HepG2 (cell line): ENCODE measurements around the gene NYAP1. TPM values are rescaled to one million over a fixed set of nuclear protein-coding genes. Genes with fewer than 3 reads are reported as not detected.

Experiments
- DNMT3B ChIP-seq: conservative IDR thresholded peaks from 2 replicates; pipeline ENCODE4 v1.6.1; 2016; ENCODE audit warnings: missing biosample characterization, control low read depth
- GABPB1 ChIP-seq: IDR thresholded peaks from 2 replicates; pipeline ENCODE4 v1.6.1; 2016; ENCODE audit warnings: mild to moderate bottlenecking, missing genetic modification reagents, moderate library complexity, missing compliant biosample characterization
- HES4 ChIP-seq: sonication (generic); formaldehyde crosslinking; IDR thresholded peaks from 2 replicates; pipeline ENCODE4 v1.9.0; 2021; ENCODE audit warnings: mild to moderate bottlenecking, missing genetic modification reagents, borderline replicate concordance
- HNF1B ChIP-seq: sonication (generic); formaldehyde crosslinking; IDR thresholded peaks from 2 replicates; pipeline ENCODE4 v1.5.1; 2020; ENCODE audit warnings: mild to moderate bottlenecking, moderate library complexity, missing genetic modification reagents
- KLF15 ChIP-seq: sonication (generic); formaldehyde crosslinking; IDR thresholded peaks from 2 replicates; pipeline ENCODE4 v1.8.1; 2023; ENCODE audit warnings: borderline replicate concordance, mild to moderate bottlenecking, inconsistent platforms, missing genetic modification reagents, mixed read lengths
- NRL ChIP-seq: sonication (generic); formaldehyde crosslinking; IDR thresholded peaks from 2 replicates; pipeline ENCODE4 v1.5.0; 2020; ENCODE audit warnings: missing genetic modification reagents, mild to moderate bottlenecking, moderate library complexity, borderline replicate concordance
- PCBP1 ChIP-seq: fragments of 200-400 bp; formaldehyde crosslinking; IDR thresholded peaks from 2 replicates; pipeline ENCODE4 v1.6.1; 2017; ENCODE audit warnings: mild to moderate bottlenecking, low read depth, low read length, borderline replicate concordance
- SATB2 ChIP-seq: sonication (generic); formaldehyde crosslinking; IDR thresholded peaks from 2 replicates; pipeline ENCODE4 v1.5.0; 2020; ENCODE audit warnings: missing genetic modification reagents
- THAP8 ChIP-seq: sonication (generic); formaldehyde crosslinking; IDR thresholded peaks from 2 replicates; pipeline ENCODE4 v1.5.1; 2020; ENCODE audit warnings: missing genetic modification reagents, mild to moderate bottlenecking, borderline replicate concordance
- ZBTB26 ChIP-seq: IDR thresholded peaks from 2 replicates; pipeline ENCODE4 v1.6.1; 2016; ENCODE audit warnings: missing compliant biosample characterization, missing genetic modification reagents, borderline replicate concordance
- ZNF24 ChIP-seq: fragments of 450-650 bp; IDR thresholded peaks from 2 replicates; pipeline ENCODE4 v1.6.1; 2017; ENCODE audit warnings: antibody characterized with exemption, mild to moderate bottlenecking
- ZNF549 ChIP-seq: sonication (generic); formaldehyde crosslinking; IDR thresholded peaks from 2 replicates; pipeline ENCODE4 v1.5.0; 2020; ENCODE audit warnings: missing genetic modification reagents
- ZSCAN12 ChIP-seq: sonication (generic); formaldehyde crosslinking; IDR thresholded peaks from 2 replicates; pipeline ENCODE4 v1.9.0; 2021; ENCODE audit warnings: mild to moderate bottlenecking, missing genetic modification reagents
- ZSCAN22 ChIP-seq: sonication (generic); formaldehyde crosslinking; IDR thresholded peaks from 2 replicates; pipeline ENCODE4 v1.4.0; 2020; ENCODE audit warnings: mild to moderate bottlenecking, missing genetic modification reagents
- polyA plus RNA-seq, 8 experiments: library from polyadenylated mRNA; depleted of rRNA in 3 of 8; stranded (reverse) in 7 of 8; unstranded in 1 of 8; fragments of >200 nt; fragmentation: Illumina TruSeq in 4 of 8; extraction: Trizol in 4 of 8; gene quantifications; 2 replicates each; pipeline versions ENCODE4 v1.2.1 to v1.2.3, GENCODE V29; 2011 to 2016; ENCODE audit warnings: low read depth in 4 of 8, missing spikeins in 1 of 8, mixed read lengths in 1 of 8; ENCODE audit not compliant: insufficient read depth in 1 of 8
- total RNA-seq, 5 experiments: library from RNA; depleted of rRNA; stranded (reverse); fragments of >200 nt; fragmentation: Illumina TruSeq; extraction: Trizol; gene quantifications; 2 replicates each; pipeline ENCODE4 v1.2.3, GENCODE V29; 2016; ENCODE audit warnings: low read depth in 1 of 5
- TF ChIP-seq, protein P1 (sequence below): sonication (generic); formaldehyde crosslinking; IDR thresholded peaks from 2 replicates; pipeline ENCODE4 v1.5.0; 2020; ENCODE audit warnings: missing genetic modification reagents
- TF ChIP-seq, protein P2 (sequence below): sonication (generic); formaldehyde crosslinking; IDR thresholded peaks from 2 replicates; pipeline ENCODE4 v1.8.0; 2022; ENCODE audit warnings: missing genetic modification reagents, low read depth, mild to moderate bottlenecking, borderline replicate concordance
- TF ChIP-seq, protein P3 (sequence below): fragments of 450-650 bp; IDR thresholded peaks from 2 replicates; pipeline ENCODE4 v1.6.1; 2017; ENCODE audit warnings: mild to moderate bottlenecking
- TF ChIP-seq, protein P4 (sequence below): sonication (generic); formaldehyde crosslinking; IDR thresholded peaks from 2 replicates; pipeline ENCODE4 v1.4.0; 2020; ENCODE audit warnings: mild to moderate bottlenecking, low read depth, missing genetic modification reagents

NYAP1 gene
- total and polyA plus RNA-seq, 2 of the 13 experiments (the other 11 are each of a cell fraction or from before 2014, with no cell fraction given), result 0.15 to 0.46 TPM

GRCh38 chr7:100478958-100479660 lies 4.6 kb upstream of the NYAP1 start, which contains the start of gene TSC22D4 (continued):
- TF ChIP-seq HES4 (CRISPR knock-in tag) (0 out of 2 replicates have a peak, but pooled peaks have one; percentile 3), ZBTB26 (CRISPR knock-in tag) (no peak), ZSCAN22 (CRISPR knock-in tag) (no peak), KLF15 (0 out of 2 replicates have a peak, but pooled peaks have one; percentile 47), PCBP1 (peak; percentile 88; the same call in 1 of the 2 replicates), DNMT3B (CRISPR knock-in tag) (no peak), THAP8 (CRISPR knock-in tag) (no peak), ZNF24 (no peak), GABPB1 (CRISPR knock-in tag) (peak; percentile 76), ZSCAN12 (no peak), NRL (peak; percentile 15; the same call in 1 of the 2 replicates), SATB2 (CRISPR knock-in tag) (no peak), ZNF549 (CRISPR knock-in tag) (no peak), HNF1B (CRISPR knock-in tag) (peak; percentile 62; the same call in 1 of the 2 replicates)
- TF ChIP-seq, protein P1, sequence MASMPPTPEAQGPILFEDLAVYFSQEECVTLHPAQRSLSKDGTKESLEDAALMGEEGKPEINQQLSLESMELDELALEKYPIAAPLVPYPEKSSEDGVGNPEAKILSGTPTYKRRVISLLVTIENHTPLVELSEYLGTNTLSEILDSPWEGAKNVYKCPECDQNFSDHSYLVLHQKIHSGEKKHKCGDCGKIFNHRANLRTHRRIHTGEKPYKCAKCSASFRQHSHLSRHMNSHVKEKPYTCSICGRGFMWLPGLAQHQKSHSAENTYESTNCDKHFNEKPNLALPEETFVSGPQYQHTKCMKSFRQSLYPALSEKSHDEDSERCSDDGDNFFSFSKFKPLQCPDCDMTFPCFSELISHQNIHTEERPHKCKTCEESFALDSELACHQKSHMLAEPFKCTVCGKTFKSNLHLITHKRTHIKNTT (CRISPR knock-in tag), result no peak
- TF ChIP-seq, protein P2, sequence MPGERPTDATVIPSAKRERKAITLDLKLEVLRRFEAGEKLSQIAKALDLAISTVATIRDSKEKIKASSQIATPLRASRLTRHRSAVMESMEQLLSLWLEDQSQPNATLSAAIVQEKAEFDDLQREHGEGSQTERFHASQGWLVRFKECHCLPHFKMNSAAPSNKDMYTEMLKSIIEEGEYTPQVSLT (CRISPR knock-in tag), result no peak
- TF ChIP-seq, protein P3, sequence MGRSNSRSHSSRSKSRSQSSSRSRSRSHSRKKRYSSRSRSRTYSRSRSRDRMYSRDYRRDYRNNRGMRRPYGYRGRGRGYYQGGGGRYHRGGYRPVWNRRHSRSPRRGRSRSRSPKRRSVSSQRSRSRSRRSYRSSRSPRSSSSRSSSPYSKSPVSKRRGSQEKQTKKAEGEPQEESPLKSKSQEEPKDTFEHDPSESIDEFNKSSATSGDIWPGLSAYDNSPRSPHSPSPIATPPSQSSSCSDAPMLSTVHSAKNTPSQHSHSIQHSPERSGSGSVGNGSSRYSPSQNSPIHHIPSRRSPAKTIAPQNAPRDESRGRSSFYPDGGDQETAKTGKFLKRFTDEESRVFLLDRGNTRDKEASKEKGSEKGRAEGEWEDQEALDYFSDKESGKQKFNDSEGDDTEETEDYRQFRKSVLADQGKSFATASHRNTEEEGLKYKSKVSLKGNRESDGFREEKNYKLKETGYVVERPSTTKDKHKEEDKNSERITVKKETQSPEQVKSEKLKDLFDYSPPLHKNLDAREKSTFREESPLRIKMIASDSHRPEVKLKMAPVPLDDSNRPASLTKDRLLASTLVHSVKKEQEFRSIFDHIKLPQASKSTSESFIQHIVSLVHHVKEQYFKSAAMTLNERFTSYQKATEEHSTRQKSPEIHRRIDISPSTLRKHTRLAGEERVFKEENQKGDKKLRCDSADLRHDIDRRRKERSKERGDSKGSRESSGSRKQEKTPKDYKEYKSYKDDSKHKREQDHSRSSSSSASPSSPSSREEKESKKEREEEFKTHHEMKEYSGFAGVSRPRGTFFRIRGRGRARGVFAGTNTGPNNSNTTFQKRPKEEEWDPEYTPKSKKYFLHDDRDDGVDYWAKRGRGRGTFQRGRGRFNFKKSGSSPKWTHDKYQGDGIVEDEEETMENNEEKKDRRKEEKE, result no peak
- TF ChIP-seq, protein P4, sequence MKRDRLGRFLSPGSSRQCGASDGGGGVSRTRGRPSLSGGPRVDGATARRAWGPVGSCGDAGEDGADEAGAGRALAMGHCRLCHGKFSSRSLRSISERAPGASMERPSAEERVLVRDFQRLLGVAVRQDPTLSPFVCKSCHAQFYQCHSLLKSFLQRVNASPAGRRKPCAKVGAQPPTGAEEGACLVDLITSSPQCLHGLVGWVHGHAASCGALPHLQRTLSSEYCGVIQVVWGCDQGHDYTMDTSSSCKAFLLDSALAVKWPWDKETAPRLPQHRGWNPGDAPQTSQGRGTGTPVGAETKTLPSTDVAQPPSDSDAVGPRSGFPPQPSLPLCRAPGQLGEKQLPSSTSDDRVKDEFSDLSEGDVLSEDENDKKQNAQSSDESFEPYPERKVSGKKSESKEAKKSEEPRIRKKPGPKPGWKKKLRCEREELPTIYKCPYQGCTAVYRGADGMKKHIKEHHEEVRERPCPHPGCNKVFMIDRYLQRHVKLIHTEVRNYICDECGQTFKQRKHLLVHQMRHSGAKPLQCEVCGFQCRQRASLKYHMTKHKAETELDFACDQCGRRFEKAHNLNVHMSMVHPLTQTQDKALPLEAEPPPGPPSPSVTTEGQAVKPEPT (CRISPR knock-in tag), result no peak
